Activated T-helper 1 cell treated with Interleukin-2 at 50 U/mL for 16 hours (primary cell): ENCODE measurements around the gene RFX2.
"Not testable (repeated sequence)": the region's sequence is repeated elsewhere in the genome, so short reads cannot be mapped to it uniquely, and the experiment has no call there.

ENCODE experiments used
- DNase-seq: peaks from one replicate; pipeline ENCODE4 v3.0.0-alpha.2; 2020; ENCODE audit warnings: low read depth

The RFX2 gene

DNA sequence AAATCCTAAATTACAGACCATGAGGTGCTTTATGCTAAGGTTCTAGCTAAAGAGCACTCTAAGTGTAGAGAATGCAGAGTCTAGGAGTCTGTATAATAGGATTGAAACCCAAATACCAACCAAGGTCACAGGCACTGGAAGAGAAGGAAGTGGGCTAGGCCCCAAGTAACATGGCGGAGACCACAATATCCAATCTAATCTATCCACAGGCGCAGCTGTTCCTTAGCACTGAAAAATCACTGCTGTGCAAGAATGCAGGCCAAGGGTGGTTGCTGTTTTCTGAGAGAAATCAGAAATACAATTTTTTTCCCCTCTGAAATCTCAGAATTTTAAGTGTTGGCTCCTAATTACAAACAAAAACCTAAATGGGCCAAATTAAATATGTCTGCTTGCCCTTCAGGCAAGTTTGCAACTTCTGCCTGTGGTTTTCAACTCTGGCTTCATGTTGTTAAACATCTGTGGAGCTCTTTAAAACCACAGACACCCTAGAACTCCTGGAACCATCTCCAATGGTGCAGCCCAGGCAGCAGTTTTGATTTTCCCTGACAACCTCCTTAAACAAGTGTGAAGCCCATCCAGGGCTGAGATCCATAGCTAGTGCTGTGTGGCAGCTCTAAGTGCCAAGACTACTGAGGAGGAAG, 138.5 kb downstream of the RFX2 start:
- no peak for DNase-seq

DNA sequence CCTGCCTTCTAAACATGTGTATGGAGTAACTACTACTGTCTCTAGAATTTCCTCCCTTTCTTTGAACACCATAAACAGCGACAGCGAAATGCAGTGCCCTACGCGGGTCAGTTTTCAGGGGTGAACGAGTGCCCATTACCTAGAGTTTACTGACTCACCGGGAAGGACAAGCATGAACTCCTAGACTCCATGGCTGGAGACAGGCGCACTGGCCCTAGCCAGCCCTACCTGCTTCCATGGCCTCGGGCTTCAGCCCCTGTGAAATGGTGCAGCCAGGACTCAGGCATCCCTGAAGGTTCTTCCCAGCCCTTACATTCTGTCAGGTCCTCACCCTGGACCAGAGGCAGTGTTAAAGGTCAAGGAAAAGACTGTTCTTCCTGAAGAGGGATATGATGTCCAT, 140.8 kb downstream of the RFX2 start:
- no peak for DNase-seq

- no peak for DNase-seq
Measured at GRCh38 chr19:5968431-5969373, 141.6 kb downstream of the RFX2 start.

DNA sequence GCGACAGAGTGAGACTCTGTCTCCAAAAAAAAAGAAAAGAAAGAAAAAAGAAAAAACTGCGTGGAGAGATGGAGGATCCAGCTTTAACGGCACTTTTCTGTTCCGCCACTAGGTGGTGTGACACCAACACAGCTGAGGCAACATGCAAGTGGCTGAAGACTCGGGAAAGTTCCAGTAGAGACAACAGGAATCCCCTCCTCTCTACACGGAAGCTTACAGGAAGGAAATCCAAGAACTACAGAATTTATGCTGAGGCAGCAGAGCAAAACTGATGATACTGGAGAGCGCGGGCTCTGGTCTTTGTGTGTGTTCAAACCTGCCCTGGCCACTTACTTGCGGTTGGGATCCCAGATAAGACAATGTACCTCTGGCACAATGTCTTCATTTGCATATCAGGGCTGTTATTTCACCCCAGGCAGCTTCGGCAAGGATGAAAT, 142.3 kb downstream of the RFX2 start:
- peak; percentile 34 for DNase-seq

DNA sequence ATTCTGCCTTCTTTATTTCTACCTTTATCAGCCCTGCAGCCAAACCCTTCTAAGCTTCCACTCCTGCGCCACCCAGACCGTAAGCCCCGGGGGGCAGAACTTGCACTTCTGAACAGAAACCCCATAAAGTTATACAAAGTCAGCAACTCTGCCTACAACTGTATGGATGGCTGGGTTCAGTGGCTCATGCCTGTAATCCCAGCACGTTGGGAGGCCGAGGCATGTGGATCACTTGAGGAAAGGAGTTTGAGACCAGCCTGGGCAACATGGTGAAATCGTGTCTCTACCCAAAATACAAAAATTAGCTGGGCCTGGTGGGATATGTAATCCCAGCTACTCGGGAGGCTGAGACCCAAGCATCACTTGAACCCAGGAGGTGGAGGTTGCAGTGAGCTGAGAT, 142.7 kb downstream of the RFX2 start:
- DNase-seq, result no peak

GRCh38 chr19:5966941-5967340, 143.4 kb downstream of the RFX2 start:
- no peak for DNase-seq

DNA sequence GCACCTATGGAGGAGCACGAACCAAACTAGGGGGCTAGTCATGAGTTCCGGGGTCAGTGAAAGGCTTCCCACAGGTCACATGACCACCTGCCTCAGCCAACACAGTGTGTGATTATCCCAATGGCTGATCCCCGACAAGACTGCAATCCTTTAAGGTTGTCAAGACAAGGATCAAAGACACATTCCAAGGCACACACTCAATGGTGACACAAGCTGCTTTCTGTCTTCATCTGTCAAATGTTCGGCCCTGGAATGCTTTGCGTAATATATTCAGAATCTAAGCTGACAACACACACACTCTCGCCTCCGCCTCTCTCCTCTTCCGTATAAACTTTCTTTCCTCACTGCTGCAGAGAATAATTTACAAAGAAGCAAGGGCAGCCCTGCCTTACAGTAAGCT, 144.1 kb downstream of the RFX2 start:
- DNase-seq, result no peak

DNA sequence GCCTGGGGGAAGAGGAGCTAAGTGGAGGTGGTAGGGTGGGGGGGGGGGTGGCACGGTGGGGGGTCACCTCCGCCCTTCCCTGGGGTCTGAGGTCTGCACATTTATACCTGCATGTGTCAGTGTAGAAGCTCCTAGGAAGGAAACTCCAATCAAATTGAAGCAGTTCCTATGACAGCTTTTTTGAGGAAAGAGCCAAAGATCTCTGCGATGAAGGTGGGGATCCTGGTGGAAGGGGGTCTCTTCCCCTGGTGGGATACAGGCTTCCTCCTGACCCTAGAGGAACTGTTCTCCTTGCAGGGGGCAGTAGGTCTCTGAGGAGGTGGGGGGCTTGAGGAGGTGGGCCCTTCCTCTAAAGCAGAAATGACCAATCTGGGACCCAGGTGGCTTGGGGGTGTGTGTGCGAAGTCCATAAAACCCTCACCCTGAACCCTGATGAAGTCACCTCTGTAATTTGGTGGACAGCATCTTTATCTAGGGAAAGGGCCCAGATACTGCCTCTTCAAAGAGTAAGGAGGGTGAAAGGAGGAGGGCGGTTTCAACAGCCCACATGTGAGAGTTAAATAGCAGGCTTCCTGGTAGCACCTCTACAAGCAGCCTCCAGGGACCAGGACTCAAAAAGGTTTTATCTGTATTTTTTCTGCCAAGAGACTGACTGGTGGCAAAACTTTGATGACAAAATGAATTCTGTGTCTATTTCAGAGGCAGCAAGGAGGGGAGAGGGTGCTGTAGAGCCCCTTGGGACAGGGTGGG, 145.3 kb downstream of the RFX2 start:
- no peak for DNase-seq

GRCh38 chr19:5963855-5964254, 146.4 kb downstream of the RFX2 start:
- DNase-seq, result no peak

GRCh38 chr19:5963259-5963658, 147.0 kb downstream of the RFX2 start:
- not testable (repeated sequence) for DNase-seq

DNA sequence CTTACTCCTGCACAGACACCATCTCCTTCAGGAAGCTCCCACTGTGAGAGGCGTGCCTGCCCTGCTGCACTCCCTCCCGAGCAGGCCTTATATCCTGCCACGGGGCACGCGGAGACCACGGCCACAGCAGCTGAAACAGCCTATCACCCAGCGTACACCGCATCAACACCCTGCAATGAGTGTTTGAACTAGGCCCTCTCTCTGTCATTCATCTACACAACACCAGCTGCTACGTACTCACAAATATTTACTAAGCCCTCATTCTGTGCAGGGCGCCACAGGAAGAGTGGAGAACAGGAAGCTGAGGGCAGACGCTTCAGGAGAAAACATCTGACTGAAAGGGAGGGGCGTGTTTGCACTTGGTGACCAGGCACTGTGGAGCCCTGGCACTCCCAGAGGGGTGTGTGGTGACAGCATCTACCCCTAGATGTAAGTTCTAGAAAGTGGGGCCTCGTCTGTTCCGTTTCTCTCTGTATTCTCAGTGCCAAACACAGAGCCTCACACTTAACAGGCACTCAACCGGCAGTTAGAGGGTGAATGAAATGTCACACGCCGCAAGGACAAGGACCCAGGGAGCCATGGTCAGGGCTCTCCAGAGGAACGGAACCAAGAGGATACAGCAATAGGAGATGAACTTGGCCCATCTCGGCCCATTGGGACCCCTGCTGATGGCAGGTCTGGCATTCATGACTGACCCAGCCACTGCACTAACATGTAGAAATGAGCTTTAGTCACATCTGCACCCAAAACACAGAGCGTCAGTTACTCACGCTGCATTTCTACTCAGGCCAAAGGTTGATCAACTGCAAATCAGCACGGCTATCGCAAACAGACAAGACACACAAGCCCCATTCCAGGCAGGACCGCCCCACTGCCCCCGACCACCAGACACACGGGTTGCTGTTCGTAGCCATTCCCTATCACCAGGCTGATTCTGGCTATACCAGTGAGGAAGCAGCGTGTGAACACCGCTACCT, 148.0 kb downstream of the RFX2 start:
- DNase-seq, result peak; percentile 70

DNA sequence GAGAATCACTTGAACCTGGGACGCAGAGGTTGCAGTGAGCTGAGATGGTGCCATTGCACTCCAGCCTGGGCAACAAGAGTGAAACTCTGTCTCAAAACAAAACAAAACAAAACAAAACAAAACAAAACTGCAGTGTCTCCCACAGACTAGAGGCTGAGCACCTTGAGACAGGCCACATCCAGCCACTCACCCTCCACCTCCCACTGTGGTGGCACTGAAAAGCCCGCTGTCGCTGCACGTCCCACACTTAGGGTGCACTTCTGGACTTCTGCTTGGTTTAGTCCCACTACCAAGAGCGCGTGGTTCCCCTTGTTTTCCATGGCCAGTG, 148.7 kb downstream of the RFX2 start:
- DNase-seq, result not testable (repeated sequence)

GRCh38 chr19:5960005-5961001, 150.0 kb downstream of the RFX2 start:
- no peak for DNase-seq

- DNase-seq, result no peak
Measured at GRCh38 chr19:5959260-5960004, 150.9 kb downstream of the RFX2 start.

DNA sequence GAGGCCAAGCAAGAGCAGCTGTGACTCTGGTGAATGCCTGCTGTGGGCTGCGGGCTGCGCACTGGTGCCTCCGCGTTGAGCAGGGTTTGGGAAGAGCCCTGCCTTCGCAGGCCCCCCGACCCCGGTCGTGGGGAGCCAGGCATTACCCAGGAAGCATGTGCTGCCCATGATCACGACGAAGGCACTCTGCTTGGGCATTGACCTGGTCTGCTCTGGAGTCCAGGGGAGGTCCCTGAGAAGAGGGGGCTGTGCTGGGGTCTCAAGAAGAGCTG, 151.5 kb downstream of the RFX2 start:
- DNase-seq, result no peak

DNA sequence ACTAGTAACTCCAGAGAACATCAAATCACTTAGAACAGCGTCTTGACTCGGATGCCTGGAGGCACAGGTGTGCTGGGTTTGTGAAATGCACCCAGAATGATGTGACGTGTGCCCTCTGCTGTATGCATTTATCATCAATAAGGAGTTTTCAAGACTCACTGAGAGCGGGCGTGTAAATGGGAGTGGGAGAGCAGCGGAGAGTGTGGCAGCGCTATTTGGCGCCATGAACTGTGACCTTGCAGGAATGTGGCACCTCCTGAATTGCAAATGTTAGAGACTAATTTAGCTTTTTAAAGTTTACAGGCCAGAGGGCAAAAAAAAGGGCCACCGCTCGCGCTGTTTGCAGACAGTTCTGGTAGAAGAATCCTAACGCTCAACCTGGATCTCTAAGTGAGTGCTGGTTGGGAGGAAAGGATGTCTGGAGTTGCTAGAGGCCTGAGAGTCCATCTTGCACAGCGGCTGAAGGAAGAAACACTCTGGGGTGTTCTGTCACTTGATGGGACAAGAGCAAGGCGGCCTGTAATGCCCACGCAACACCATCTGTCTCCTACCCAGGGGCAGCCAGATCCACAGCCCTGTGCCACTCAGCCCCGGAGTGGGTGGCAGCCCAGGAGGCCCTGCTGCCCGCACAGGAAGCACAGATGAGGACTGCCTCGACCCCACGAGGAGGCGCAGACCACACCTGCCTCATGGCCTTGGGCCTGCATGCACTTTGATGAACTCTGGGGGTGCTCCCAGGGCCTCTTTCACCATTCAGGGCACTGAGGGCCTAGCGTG, 152.0 kb downstream of the RFX2 start:
- no peak for DNase-seq

GRCh38 chr19:5957170-5957569, 153.1 kb downstream of the RFX2 start:
- DNase-seq, result no peak

- DNase-seq, result no peak
Measured at GRCh38 chr19:5956728-5957127, 153.6 kb downstream of the RFX2 start.

GRCh38 chr19:5956323-5956722, 154.0 kb downstream of the RFX2 start:
- no peak for DNase-seq
